Measurements from ENCODE around the gene AHRR. TPM values are rescaled to one million over a fixed set of nuclear protein-coding genes. Genes with fewer than 3 reads are reported as not detected.
"Not testable (repeated sequence)": the region's sequence is repeated elsewhere in the genome, so short reads cannot be mapped to it uniquely, and the experiment has no call there.

Gene AHRR
- total RNA-seq, 2 donors from 2014 or later, result 0.80 to 4.4 TPM

DNA sequence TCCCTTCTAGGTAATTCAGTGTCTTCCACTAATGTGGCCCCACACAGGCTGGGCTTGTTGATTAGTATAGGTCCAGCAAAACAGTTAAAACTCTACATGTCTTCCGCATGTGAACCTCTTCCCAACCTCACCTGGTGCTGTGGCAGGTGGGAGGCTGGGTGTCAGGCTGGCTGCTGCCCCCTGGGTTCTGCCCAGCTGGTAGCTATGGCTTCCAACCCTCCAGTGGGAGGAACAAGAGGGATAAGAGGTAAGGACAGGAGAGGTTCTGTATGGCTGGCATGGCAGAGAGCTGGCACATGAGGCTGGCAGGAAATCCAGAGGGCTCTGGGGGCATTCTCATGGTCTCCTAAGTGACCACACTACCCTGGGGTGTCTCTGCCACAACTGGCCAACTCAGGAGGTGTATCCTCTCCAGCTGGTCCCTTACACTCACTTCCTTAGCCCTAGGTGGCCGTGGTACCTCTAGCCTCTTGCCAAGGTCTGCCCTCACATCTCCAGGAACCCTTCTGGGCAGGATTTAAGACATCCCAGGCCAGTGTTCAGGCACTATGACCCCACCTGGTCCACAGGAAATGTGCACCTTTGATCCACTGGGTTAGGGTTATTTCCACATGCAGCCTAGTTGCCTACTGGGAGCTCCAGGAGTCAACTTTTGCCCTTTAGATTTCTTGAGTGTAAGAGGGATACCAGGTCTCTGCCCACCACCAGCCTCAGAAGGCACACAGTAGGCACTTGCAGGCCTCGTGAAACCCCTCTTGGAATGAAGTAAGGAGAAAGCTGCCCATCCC is 41.7 kb downstream of the AHRR start:
- peaks cover 27% of the 10 kb centered on the region for H3K27me3 Mint-ChIP-seq
- peaks cover 3% of the 10 kb centered on the region for H3K36me3 Mint-ChIP-seq (ENCODE audit: low read depth)
- no peak overlapping the region for H3K27ac Mint-ChIP-seq
- no peak overlapping the region for H3K4me3 Mint-ChIP-seq
- ATAC-seq (no peak), DNase-seq (no peak)
- H3K9me3 ChIP-seq (ENCODE audit: control insufficient read depth, low read length, poor library complexity, severe bottlenecking), result no peaks in the 10 kb centered on the region
- H3K4me1 Mint-ChIP-seq, result no peaks in the 10 kb centered on the region

DNA sequence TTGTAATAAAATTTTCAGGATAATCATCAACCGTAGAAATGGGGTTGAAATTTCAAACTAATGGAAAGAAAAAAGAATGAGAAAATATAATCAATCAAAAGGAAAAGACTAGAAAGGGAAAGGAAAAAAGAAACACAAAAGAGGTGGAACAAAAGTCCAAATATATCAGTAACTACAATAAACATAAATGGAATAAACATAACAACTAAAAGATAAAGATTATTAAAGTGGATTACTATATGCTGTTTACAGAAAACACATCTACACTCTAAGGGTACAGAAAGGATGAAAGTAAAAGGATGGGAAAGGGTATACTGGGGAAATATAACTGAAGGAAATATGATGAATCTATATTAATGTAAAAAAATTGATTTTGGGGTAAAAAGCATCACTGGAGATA is 43.0 kb downstream of the AHRR start:
- Mint-ChIP-seq H3K4me3 (no peak overlapping the region), H3K36me3 (ENCODE audit: low read depth) (peaks cover 3% of the 10 kb centered on the region), H3K27me3 (peaks cover 40% of the 10 kb centered on the region), H3K27ac (no peak overlapping the region), H3K4me1 (peaks cover 10% of the 10 kb centered on the region)
- no peak for DNase-seq
- H3K9me3 ChIP-seq (ENCODE audit: control insufficient read depth, low read length, poor library complexity, severe bottlenecking), result no peaks in the 10 kb centered on the region
- ATAC-seq, result no peak

DNA sequence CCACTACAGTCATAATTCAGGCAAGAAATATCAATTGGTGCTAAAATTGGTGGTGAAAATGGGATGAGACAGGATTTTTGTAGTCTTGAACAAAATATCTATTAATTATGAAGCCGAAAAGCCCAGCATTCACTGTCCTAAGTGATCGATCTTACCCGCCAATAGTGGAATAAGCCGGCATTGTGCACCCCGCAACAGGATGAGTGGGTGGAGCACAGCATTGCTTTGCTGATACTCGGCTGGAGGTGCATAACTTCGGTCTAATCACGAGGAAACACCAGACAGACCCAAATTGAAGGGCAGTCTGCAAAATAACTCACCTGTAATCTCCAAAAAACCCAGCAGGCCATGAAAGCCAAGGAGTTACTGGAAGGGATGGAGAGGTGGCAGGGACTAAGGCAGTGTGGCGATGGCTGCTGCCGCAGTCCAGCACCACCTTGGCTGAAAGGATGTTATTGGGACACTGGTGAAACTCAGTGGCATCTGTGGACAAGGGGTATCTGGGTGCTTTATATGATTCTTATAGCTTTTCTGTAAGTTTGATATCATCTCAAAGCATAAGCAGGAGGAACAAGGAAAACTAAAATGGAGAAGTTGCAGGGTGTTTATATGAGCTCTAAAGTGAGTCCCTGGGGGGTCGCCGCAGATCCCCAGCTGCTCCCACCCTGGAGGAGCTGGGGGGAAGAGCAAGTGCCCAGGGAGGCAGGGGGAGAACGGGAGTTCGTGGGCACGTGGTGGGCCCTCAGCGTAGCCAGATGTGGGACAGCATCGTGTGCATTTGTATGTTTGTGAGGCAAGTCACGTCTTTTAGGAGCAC is 45.2 kb downstream of the AHRR start:
- DNase-seq (no peak), ATAC-seq (no peak)
- no peaks in the 10 kb centered on the region for H3K9me3 ChIP-seq (ENCODE audit: control insufficient read depth, low read length, poor library complexity, severe bottlenecking)
- no peak overlapping the region for H3K27ac Mint-ChIP-seq
- peaks cover 13% of the 10 kb centered on the region for H3K4me1 Mint-ChIP-seq
- H3K36me3 Mint-ChIP-seq (ENCODE audit: low read depth), result peaks cover 2% of the 10 kb centered on the region
- peaks cover 36% of the 10 kb centered on the region for H3K27me3 Mint-ChIP-seq
- H3K4me3 Mint-ChIP-seq, result no peak overlapping the region

DNA sequence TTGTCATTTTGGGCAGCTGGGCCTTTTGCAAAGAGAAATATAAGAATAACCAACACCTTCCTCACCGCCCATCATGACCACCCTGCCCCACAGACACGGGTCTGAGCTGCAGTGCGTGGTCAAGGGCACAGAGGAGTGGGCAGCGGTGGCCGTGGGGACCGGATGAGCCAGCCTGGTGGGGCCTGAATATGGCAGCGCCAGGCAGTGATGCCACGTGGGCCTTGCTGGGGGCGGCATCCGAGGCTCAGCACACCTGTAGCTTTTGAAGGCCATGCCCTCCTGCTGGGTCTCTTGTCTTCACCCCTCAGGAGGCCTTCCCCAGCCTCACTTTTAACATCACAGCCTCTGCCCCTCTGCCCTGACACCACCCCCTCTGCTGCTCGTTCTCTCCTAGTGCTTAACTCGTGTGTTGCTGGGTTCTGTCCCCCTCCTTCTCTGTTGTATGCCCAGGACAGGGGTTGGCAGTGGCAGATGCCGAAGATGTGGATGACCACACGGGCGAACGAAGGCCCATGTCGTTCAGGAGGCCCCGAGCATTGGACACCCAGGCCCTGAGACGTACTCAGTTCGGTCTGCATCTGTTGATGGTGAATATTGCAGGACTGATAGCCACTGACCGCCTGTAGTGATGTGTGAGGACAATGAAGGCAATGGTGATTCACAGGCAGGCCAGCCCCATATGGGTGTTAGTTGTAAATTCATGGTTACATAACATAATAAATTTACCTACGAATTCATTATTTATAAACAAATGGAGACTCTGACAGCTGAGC is 46.0 kb downstream of the AHRR start:
- DNase-seq, result no peak
- Mint-ChIP-seq H3K36me3 (ENCODE audit: low read depth) (peaks cover 2% of the 10 kb centered on the region), H3K4me3 (no peak overlapping the region), H3K4me1 (peaks cover 13% of the 10 kb centered on the region), H3K27ac (no peak overlapping the region), H3K27me3 (peaks cover 37% of the 10 kb centered on the region)
- H3K9me3 ChIP-seq (ENCODE audit: control insufficient read depth, low read length, poor library complexity, severe bottlenecking), result no peaks in the 10 kb centered on the region
- ATAC-seq, result no peak

DNA sequence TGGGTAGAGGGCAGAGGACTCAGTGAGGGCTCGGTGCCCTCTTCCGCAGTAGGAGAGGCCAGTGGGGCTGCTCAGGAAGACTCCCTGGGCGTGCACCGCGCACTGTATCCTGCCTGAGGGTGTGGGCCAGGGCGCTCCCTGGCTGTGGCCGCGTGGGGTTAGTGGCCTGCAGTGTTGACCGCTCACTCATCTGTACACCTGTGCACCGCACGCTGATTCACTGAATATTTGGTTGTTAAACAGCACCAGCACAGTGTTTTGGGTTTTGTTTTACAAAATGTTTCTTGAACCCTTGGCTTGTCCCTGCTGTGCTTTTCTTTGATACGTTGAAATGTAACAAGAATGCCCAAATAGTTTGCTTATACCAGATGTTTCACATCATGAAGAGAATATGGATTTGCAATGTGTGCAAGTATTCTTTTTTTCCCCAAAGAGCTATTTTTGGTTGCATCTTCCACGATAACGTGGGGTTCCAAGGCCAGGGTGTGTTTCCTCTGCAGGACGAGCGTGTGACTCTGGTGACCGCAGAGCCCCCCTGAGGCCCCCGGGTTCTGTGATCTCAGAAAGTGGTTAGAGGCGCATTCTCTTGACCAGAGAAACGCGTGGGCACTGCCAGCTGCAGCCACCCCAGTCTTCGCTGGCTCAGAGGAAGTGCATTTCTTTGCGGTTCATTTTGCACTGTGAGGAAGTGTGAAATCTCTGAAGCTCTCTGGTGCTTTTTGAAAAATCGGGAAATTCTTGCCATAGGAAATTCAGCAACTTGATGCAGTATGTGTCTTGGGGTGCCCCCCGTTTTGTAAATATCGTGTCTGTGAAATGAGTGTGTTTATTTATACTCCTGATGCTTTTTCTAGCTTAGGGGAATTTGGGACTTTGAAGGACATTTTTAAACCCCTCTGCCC is 46.9 kb downstream of the AHRR start:
- H3K27me3 Mint-ChIP-seq, result peaks cover 37% of the 10 kb centered on the region
- H3K4me1 Mint-ChIP-seq, result peaks cover 13% of the 10 kb centered on the region
- H3K27ac Mint-ChIP-seq, result no peak overlapping the region
- H3K36me3 Mint-ChIP-seq (ENCODE audit: low read depth), result peaks cover 2% of the 10 kb centered on the region
- no peaks in the 10 kb centered on the region for H3K9me3 ChIP-seq (ENCODE audit: control insufficient read depth, low read length, poor library complexity, severe bottlenecking)
- ATAC-seq (peak; percentile 25), DNase-seq (no peak)
- peak overlapping the region; percentile 55 for H3K4me3 Mint-ChIP-seq

DNA sequence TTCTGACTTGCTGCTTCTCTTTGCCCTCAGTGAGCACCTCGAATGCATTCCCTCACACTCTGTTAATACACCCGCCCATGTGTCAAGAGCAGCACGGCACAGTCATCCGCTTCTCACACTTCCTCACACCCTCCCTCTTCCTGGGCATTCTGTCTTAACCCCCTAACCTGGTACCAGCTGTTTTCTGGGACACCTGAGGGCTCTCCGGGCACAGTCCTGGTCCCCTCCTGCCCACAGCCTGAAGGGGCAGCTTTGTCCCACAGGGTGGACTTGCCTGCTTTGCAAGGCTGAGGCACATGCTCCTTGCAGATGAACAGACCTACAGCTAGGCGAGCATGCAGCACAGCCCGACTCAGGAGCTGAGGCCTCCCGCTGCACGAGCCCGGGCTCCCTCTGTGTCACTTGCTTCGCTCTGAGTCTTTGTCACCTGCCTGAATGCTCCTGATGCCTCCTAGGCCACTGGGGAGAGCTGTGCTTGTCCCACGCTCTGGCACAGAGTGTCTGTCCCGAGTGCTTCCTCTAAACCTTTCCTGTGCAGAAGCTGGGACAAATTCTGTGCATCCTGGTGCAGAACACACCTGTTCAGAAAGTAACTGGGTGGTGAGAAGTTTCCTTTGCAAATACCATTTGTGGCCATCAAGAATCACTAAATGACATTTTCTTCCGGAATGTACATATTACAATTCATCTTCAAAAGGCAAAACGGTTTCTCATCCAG is 47.8 kb downstream of the AHRR start:
- Mint-ChIP-seq H3K4me3 (peak overlapping the region; percentile 55), H3K36me3 (ENCODE audit: low read depth) (no peaks in the 10 kb centered on the region), H3K4me1 (peaks cover 13% of the 10 kb centered on the region), H3K27ac (no peak overlapping the region), H3K27me3 (peaks cover 38% of the 10 kb centered on the region)
- no peaks in the 10 kb centered on the region for H3K9me3 ChIP-seq (ENCODE audit: control insufficient read depth, low read length, poor library complexity, severe bottlenecking)
- no peak for DNase-seq
- ATAC-seq, result no peak

DNA sequence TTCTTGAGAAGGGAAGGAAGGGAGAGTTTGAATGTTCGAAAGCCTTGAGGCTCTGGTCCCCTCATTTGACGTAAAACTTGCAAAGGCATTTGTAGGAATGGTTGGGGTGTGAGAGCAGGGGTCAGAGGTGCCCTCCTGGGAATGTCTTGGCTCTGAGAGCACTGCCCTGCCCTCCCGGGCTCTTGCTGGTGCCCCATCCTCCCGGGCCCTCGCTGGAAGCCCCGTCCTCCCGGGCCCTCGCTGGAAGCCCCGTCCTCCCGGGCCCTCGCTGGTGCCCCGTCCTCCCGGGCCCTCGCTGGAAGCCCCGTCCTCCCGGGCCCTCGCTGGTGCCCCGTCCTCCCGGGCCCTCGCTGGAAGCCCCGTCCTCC is 48.3 kb downstream of the AHRR start:
- H3K4me3 Mint-ChIP-seq, result peak overlapping the region; percentile 28

DNA sequence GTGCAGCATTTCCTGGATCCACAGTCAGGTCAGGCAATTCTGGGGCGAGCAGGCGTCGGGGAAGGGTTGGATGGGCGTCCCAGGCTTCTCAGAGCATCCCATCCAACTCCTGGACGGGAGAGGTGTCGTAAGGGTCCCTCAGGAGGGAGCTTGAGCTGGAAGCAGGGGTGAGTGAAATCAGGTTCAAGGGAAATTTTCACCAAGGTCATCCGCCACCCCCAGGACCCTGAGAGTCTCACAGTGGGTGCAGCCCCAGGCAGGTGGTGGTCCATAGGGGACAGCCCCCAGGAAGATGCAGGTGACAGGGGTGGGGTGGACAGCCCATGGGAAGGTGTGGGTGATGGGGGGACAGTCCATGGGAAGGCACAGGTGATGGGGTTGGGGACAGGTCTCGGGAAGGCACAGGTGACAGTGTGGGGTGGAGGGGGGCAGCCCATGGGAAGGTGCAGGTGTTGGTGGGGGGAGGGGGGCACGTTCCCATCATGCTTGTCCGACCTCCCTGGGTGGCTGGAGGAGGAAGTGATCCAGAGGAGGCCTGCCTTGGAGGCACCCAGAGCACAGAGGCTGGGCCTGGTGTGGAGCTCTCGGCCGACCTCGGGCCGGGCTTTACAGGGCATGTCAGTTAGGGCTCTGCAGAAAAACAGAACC is 48.9 kb downstream of the AHRR start:
- no peak overlapping the region for H3K27ac Mint-ChIP-seq
- ATAC-seq (no peak), DNase-seq (no peak)
- peaks cover 13% of the 10 kb centered on the region for H3K4me1 Mint-ChIP-seq
- no peak overlapping the region for H3K4me3 Mint-ChIP-seq
- peaks cover 50% of the 10 kb centered on the region for H3K27me3 Mint-ChIP-seq
- no peaks in the 10 kb centered on the region for H3K36me3 Mint-ChIP-seq (ENCODE audit: low read depth)
- H3K9me3 ChIP-seq (ENCODE audit: control insufficient read depth, low read length, poor library complexity, severe bottlenecking), result no peaks in the 10 kb centered on the region

More for the DNA sequence above, 48.3 kb downstream of the AHRR start:
- not testable (repeated sequence) for H3K27ac Mint-ChIP-seq; H3K9me3 ChIP-seq (ENCODE audit: control insufficient read depth, low read length, poor library complexity, severe bottlenecking); H3K36me3 Mint-ChIP-seq (ENCODE audit: low read depth); DNase-seq; ATAC-seq
- Mint-ChIP-seq H3K27me3 (peaks cover 44% of the 10 kb centered on the region), H3K4me1 (peaks cover 13% of the 10 kb centered on the region)

DNA sequence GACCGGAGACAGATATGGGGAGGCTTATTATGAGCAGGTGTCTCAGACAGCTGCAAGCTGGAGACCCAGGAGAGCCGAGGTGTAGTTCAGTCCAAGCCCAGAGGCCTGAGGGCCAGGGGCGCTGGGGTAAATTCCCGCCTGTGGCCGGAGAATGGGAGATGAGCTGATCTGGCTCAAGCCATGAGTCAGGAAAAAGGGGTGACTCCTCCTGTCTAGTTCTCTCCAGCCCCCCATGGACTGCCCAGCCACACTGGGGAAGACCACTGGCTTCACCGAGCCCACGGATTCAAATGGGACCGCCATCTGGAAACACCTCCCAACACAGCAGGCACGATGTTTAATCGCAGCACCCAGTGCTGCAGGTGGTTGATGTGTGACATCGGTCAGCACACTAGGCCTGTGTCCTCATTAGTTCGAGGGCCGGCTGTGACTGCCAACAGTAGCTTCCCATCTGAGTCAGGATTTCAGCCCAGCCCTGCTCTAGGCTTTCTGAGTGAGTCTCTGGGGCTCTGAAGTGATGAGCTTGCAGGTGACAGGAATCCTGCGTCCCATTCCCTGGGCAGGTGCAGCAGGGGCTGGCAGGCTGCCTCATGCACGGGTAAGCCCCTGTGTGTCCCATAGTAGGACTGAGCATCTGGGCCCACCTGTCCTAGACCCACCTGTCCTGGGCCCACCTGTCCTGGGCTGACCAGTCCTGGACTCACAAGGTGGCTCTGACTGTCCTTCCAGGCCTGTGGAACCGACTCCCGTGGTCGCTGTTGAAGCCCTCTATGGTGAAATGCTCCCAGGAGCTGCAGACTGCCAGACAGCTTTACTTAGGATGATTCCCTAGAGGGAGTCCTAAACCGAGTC is 49.7 kb downstream of the AHRR start:
- H3K9me3 ChIP-seq (ENCODE audit: control insufficient read depth, low read length, poor library complexity, severe bottlenecking), result no peaks in the 10 kb centered on the region
- Mint-ChIP-seq H3K4me3 (no peak overlapping the region), H3K36me3 (ENCODE audit: low read depth) (no peaks in the 10 kb centered on the region), H3K4me1 (peaks cover 13% of the 10 kb centered on the region), H3K27me3 (peaks cover 52% of the 10 kb centered on the region), H3K27ac (no peak overlapping the region)
- DNase-seq (no peak), ATAC-seq (no peak)

DNA sequence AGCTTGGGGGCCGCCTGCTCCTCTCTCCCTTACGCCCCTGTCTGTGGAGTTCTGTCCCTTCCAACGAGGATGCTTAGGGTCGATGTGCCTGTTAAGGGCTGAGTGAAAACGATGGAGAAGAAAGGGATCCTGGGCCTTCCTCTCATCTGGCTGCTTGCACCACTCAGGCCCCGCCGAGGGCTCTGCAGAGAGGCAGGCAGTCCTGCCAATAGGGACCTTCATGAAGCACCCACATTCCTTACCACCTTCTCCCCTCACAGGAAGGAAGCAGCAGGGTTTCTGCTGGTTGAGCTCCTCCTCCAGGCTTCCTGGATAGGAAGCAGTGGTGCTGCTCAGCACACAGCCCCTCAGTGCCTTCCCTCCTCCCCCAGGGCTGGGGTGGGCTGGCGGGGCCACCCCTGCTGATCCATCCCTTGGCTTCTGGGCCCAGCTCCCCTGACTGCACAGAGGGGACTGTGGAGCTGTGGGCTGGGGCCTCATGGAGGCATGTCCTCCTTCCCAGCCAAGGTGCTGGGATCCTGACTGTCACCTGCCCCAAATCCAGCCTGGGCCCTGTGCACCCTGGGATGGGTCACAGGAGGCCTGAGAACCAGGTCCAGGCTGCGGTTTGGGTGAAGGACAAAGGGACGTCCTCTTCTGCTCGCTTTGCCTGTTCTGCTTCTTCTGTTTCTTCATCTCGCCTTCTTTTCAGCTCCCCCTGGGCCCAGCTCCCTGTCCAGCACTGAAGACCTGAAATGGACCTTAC is 50.5 kb downstream of the AHRR start:
- no peak overlapping the region for H3K4me3 Mint-ChIP-seq
- peaks cover 13% of the 10 kb centered on the region for H3K4me1 Mint-ChIP-seq
- ATAC-seq (no peak), DNase-seq (no peak)
- no peak overlapping the region for H3K27ac Mint-ChIP-seq
- H3K36me3 Mint-ChIP-seq (ENCODE audit: low read depth), result no peaks in the 10 kb centered on the region
- no peaks in the 10 kb centered on the region for H3K9me3 ChIP-seq (ENCODE audit: control insufficient read depth, low read length, poor library complexity, severe bottlenecking)
- peaks cover 46% of the 10 kb centered on the region for H3K27me3 Mint-ChIP-seq

Data from T-helper 17 cell (primary cell).